ENCODE data around the gene PPP1R16B.

The PPP1R16B gene

GRCh38 chr20:38776363-38776762 lies 29.1 kb upstream of the PPP1R16B start:
- H3K36me3 ChIP-seq (ENCODE audit: insufficient read depth, low read length) = peaks cover 46% of the 10 kb centered on the region
- H3K27ac ChIP-seq (ENCODE audit: low read depth, low read length, poor library complexity, severe bottlenecking) = no peak overlapping the region
- no peak for TF ChIP-seq EZH2 (IDR thresholded peaks at IDR 0.05; ENCODE audit: borderline replicate concordance, low read length)
- TF ChIP-seq, protein P1, sequence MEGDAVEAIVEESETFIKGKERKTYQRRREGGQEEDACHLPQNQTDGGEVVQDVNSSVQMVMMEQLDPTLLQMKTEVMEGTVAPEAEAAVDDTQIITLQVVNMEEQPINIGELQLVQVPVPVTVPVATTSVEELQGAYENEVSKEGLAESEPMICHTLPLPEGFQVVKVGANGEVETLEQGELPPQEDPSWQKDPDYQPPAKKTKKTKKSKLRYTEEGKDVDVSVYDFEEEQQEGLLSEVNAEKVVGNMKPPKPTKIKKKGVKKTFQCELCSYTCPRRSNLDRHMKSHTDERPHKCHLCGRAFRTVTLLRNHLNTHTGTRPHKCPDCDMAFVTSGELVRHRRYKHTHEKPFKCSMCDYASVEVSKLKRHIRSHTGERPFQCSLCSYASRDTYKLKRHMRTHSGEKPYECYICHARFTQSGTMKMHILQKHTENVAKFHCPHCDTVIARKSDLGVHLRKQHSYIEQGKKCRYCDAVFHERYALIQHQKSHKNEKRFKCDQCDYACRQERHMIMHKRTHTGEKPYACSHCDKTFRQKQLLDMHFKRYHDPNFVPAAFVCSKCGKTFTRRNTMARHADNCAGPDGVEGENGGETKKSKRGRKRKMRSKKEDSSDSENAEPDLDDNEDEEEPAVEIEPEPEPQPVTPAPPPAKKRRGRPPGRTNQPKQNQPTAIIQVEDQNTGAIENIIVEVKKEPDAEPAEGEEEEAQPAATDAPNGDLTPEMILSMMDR (IDR thresholded peaks at IDR 0.05; ENCODE audit: low read length) = no peak
- H3K9ac ChIP-seq (ENCODE audit: low read length) = no peak overlapping the region
- no peaks in the 10 kb centered on the region for H3K79me2 ChIP-seq (ENCODE audit: insufficient read depth, low read length)
- no peaks in the 10 kb centered on the region for H4K20me1 ChIP-seq (ENCODE audit: insufficient read depth, low read length)
- H3K4me2 ChIP-seq (ENCODE audit: low read length) = no peak overlapping the region
- H3K4me3 ChIP-seq (ENCODE audit: low read depth, low read length, poor library complexity, severe bottlenecking) = no peak overlapping the region
- H3K4me1 ChIP-seq (ENCODE audit: insufficient read depth, low read length, severe bottlenecking) = peaks cover 5% of the 10 kb centered on the region
- H3K9me3 ChIP-seq (ENCODE audit: low read length) = peaks cover 4% of the 10 kb centered on the region; the same call in 1 of the 2 replicates
- no peak overlapping the region for H2AFZ ChIP-seq (ENCODE audit: low read length)
- H3K9me2 ChIP-seq (ENCODE audit: low read depth, low read length) = no peaks in the 10 kb centered on the region
- H3F3A ChIP-seq (ENCODE audit: insufficient read depth, low read length) = no peaks in the 10 kb centered on the region
- H3K27me3 ChIP-seq (ENCODE audit: insufficient read depth, low read length) = no peaks in the 10 kb centered on the region

GRCh38 chr20:38779247-38780097 lies 26.0 kb upstream of the PPP1R16B start:
- Histone ChIP-seq H3K9me2 (ENCODE audit: low read depth, low read length) (no peaks in the 10 kb centered on the region), H3K9me3 (ENCODE audit: low read length) (no peaks in the 10 kb centered on the region; the same call in 1 of the 2 replicates), H3K9ac (ENCODE audit: low read length) (no peak overlapping the region), H2AFZ (ENCODE audit: low read length) (no peak overlapping the region), H3K36me3 (ENCODE audit: insufficient read depth, low read length) (peaks cover 15% of the 10 kb centered on the region), H3K27me3 (ENCODE audit: insufficient read depth, low read length) (no peaks in the 10 kb centered on the region), H3K4me1 (ENCODE audit: insufficient read depth, low read length, severe bottlenecking) (peaks cover 5% of the 10 kb centered on the region), H3K4me2 (ENCODE audit: low read length) (no peak overlapping the region), H3K79me2 (ENCODE audit: insufficient read depth, low read length) (no peaks in the 10 kb centered on the region), H4K20me1 (ENCODE audit: insufficient read depth, low read length) (no peaks in the 10 kb centered on the region), H3K4me3 (ENCODE audit: low read depth, low read length, poor library complexity, severe bottlenecking) (no peak overlapping the region), H3K27ac (ENCODE audit: low read depth, low read length, poor library complexity, severe bottlenecking) (no peak overlapping the region), H3F3A (ENCODE audit: insufficient read depth, low read length) (no peaks in the 10 kb centered on the region)
- TF ChIP-seq EZH2 (IDR thresholded peaks at IDR 0.05; ENCODE audit: borderline replicate concordance, low read length) = no peak
- TF ChIP-seq, protein P1 (IDR thresholded peaks at IDR 0.05; ENCODE audit: low read length) = no peak

- peaks cover 5% of the 10 kb centered on the region for H3K4me1 ChIP-seq (ENCODE audit: insufficient read depth, low read length, severe bottlenecking)
- H3K4me3 ChIP-seq (ENCODE audit: low read depth, low read length, poor library complexity, severe bottlenecking) = no peak overlapping the region
- H3F3A ChIP-seq (ENCODE audit: insufficient read depth, low read length) = no peaks in the 10 kb centered on the region
- no peaks in the 10 kb centered on the region for H3K36me3 ChIP-seq (ENCODE audit: insufficient read depth, low read length)
- H3K9me2 ChIP-seq (ENCODE audit: low read depth, low read length) = no peaks in the 10 kb centered on the region
- no peak overlapping the region for H3K4me2 ChIP-seq (ENCODE audit: low read length)
- H2AFZ ChIP-seq (ENCODE audit: low read length) = no peak overlapping the region
- H3K9ac ChIP-seq (ENCODE audit: low read length) = no peak overlapping the region
- H3K9me3 ChIP-seq (ENCODE audit: low read length) = no peaks in the 10 kb centered on the region
- H3K27me3 ChIP-seq (ENCODE audit: insufficient read depth, low read length) = no peaks in the 10 kb centered on the region
- no peaks in the 10 kb centered on the region for H3K79me2 ChIP-seq (ENCODE audit: insufficient read depth, low read length)
- H3K27ac ChIP-seq (ENCODE audit: low read depth, low read length, poor library complexity, severe bottlenecking) = no peak overlapping the region
- TF ChIP-seq, protein P1 (IDR thresholded peaks at IDR 0.05; ENCODE audit: low read length) = no peak
- TF ChIP-seq EZH2 (IDR thresholded peaks at IDR 0.05; ENCODE audit: borderline replicate concordance, low read length) = no peak
- H4K20me1 ChIP-seq (ENCODE audit: insufficient read depth, low read length) = no peaks in the 10 kb centered on the region
Observed at GRCh38 chr20:38782275-38782674, 23.2 kb upstream of the PPP1R16B start.

All from OCI-LY1 (cell line).